GM18951 (cell line): ENCODE results near the gene CPM.

Source experiments
- POLR2A ChIP-seq: IDR thresholded peaks from 4 replicates; pipeline ENCODE4 v1.6.1; 2011; ENCODE audit warnings: mild to moderate bottlenecking; ENCODE audit not compliant: insufficient read length, insufficient read depth; ENCODE audit errors: extremely low read depth
- in situ Hi-C: fragments of 300-500 bp; cut with MboI; formaldehyde crosslinking; loops from one replicate; pipeline ENCODE4 v1.12.0; 2022; ENCODE audit warnings: low sequenced_read_pairs, mixed read lengths, inconsistent platforms; ENCODE audit not compliant: unreplicated experiment

The CPM gene

GRCh38 chr12:68932961-68933893 lies at the start of gene CPM:
TSS of gene CPM (minus strand) at chr12:68933171. CDS start at chr12:68932837, 334 bp downstream.
- in situ Hi-C loops, result no loop called here
- peak; percentile 87 for TF ChIP-seq POLR2A

DNA sequence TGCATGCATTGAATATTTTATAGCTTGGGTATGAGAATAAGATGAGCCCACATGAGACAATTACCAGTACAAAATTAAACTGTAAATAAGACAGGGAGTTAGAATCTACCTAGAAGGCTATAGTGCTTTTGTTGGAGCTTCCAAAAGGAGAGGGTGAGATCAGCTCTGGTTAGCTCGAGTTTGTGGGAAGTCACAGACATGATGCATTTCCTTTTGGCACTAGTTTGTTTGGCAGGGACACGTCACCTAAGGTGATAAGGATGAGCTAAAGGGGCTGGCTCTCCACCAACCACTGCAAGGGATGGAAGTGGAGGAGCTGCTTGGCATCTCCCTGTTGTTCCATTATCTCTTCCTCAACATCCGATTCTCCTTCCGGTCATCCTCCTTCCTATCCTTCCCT lies 48.5 kb upstream of the CPM start:
- no peak for TF ChIP-seq POLR2A
- in situ Hi-C loops, result no loop called here

GRCh38 chr12:68980476-68981212 lies 47.7 kb upstream of the CPM start:
- TF ChIP-seq POLR2A, result no peak
- in situ Hi-C loops, result no loop called here

DNA sequence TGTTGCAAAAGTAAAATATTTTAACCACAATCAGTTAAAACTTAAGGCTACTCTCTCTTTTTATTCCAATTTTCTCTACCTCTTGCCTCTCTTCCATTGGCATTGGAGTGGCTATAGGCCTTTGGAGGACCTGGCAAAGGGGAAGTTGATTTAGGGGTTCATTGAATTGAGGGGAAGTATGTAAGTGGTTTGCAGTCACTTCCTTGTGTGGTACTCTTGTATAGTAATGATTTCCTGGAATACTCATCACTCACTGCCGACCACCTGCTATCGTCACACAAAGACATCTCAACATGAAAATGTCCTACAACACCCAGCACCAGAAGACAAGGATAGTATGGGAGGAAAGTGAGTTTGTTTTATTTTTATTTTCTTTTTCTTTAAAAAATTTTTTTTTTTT lies 45.7 kb upstream of the CPM start:
- in situ Hi-C loops, result no loop called here
- no peak for TF ChIP-seq POLR2A

GRCh38 chr12:68977909-68978610 lies 45.1 kb upstream of the CPM start:
- TF ChIP-seq POLR2A, result no peak
- in situ Hi-C loops, result no loop called here

DNA sequence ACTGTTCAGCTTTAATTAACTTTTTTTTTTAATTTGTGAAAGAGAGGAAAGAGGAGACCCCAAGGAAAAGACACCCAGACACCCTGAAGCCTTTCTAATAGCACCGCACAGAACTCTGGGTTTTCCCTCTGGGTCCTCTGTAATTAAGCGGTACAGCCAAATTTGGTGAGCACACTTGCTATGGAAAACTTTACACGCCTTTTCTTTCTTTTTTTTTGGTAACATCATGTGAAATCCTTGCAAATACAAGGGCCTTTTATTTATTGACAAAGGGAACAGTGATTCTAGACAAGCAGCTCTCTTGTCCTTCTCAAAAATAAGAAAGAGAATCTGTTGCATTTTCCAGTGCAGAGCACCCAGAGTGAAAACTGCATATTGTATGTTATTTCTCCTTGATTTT lies 44.4 kb upstream of the CPM start:
- TF ChIP-seq POLR2A, result no peak
- in situ Hi-C loops, result no loop called here

GRCh38 chr12:68976395-68976841 lies 43.4 kb upstream of the CPM start:
- no peak for TF ChIP-seq POLR2A
- in situ Hi-C loops, result no loop called here

DNA sequence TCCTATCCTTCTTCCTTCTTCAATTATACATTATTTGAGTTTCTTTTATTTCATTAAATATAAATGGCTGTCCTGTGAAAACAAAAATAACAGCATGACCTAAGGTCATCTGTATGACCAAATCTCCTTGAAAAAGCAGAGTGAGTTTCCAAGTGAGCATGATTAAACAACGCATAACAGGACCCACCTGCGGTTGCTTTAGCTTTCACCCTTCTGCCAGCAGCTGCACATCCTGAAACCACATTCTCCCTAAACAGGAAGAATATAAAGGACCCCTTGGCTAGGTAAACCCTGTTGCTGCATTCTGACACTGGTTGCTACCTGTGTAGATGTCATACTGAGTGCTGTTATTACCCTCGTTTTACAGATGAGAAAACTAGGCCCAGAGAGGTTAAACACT lies 42.8 kb upstream of the CPM start:
- in situ Hi-C loops, result no loop called here
- no peak for TF ChIP-seq POLR2A

GRCh38 chr12:68972595-68972994 lies 39.6 kb upstream of the CPM start:
- TF ChIP-seq POLR2A, result no peak
- in situ Hi-C loops, result no loop called here

DNA sequence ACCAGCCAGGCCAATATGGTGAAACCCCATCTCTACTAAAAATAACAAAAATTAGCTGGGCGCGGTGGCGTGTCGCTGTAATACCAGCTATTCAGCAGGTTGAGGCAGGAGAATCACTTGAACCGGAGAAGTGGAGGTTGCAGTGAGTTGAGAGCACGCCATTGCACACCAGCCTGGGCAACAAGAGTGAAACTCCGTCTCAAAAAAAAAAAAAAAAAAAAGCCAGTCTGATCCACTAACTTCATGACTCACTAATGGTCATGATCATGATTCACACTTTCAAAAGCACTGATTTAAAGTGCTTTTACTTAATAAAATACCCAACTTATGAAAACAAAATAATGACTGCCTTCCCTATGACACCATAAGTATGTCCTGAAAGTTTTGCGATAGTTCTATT lies 38.4 kb upstream of the CPM start:
- in situ Hi-C loops, result no loop called here
- TF ChIP-seq POLR2A, result no peak

- in situ Hi-C loops, result no loop called here
- TF ChIP-seq POLR2A, result no peak
These were observed 38.0 kb upstream of the CPM start for GRCh38 chr12:68970951-68971350.

DNA sequence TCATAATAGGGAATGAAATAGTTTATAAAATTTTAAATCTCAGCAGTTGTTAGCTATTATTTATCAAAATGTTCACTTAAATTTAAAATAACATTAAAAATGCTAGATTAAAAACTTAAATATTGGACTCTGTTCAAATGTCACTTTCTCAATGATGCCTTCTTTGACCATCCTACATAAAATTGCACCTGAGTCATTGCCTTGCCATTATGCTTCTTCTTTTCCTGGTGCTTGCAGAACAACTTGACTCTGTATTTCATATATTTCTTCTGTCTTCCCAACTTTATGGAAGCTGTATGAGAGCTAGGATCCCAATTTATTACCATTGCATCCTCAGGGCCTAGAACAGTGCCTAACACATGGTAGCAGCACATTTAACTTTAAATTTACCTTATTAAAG lies 37.3 kb upstream of the CPM start:
- no peak for TF ChIP-seq POLR2A
- in situ Hi-C loops, result no loop called here

GRCh38 chr12:68967046-68967445 lies 34.1 kb upstream of the CPM start:
- no peak for TF ChIP-seq POLR2A
- in situ Hi-C loops, result no loop called here
